ENCODE data around the gene CADM1.

DNA sequence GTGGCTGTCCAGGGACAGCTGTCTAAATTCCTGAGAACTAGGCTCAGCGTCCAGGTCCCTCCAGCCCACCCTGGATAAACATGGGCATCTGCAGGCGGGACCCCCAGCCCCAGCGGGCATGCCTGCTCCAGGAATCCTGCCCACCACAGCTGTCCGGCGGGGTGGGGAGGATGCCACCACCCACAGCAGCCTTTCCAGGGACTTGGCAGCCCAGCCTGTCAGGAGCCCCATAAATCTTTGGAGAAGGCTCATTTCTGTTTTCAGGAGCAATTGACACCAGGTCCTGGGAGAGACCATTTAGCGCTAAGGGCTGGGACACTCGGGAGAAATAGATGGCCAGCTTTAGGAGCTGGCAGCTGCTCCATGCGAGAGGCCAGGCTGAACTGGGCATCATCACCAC, 358.9 kb downstream of the CADM1 start:
- TF ChIP-seq, protein P1, sequence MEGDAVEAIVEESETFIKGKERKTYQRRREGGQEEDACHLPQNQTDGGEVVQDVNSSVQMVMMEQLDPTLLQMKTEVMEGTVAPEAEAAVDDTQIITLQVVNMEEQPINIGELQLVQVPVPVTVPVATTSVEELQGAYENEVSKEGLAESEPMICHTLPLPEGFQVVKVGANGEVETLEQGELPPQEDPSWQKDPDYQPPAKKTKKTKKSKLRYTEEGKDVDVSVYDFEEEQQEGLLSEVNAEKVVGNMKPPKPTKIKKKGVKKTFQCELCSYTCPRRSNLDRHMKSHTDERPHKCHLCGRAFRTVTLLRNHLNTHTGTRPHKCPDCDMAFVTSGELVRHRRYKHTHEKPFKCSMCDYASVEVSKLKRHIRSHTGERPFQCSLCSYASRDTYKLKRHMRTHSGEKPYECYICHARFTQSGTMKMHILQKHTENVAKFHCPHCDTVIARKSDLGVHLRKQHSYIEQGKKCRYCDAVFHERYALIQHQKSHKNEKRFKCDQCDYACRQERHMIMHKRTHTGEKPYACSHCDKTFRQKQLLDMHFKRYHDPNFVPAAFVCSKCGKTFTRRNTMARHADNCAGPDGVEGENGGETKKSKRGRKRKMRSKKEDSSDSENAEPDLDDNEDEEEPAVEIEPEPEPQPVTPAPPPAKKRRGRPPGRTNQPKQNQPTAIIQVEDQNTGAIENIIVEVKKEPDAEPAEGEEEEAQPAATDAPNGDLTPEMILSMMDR (IDR thresholded peaks at IDR 0.05 in 2 of 3, conservative IDR thresholded peaks at IDR 0.05 in 1 of 3; ENCODE audit: borderline replicate concordance in 1 of 3, insufficient read depth in 1 of 3, low read depth in 2 of 3, low read length in 2 of 3) = no peak
- no peak for TF ChIP-seq EZH2 (IDR thresholded peaks at IDR 0.05)
- TF ChIP-seq RAD21 (IDR thresholded peaks at IDR 0.05; ENCODE audit: low read depth) = no peak
- no peak for TF ChIP-seq EZH2phosphoT487 (IDR thresholded peaks at IDR 0.05; ENCODE audit: borderline replicate concordance)
- TF ChIP-seq MAX (IDR thresholded peaks at IDR 0.05) = no peak
- TF ChIP-seq POLR2A (IDR thresholded peaks at IDR 0.05; ENCODE audit: borderline replicate concordance, extremely low read depth, insufficient read depth, insufficient read length) = no peak
- TF ChIP-seq POLR2AphosphoS5 (IDR thresholded peaks at IDR 0.05; ENCODE audit: low read depth, low read length) = no peak
- TF ChIP-seq YY1 (IDR thresholded peaks at IDR 0.05; ENCODE audit: extremely low read depth, insufficient replicate concordance, low read depth, low read length) = no peak
- no peak for TF ChIP-seq ZNF274 (IDR thresholded peaks at IDR 0.05; ENCODE audit: low read depth, low read length)

Measured in HCT116 (cell line).